Neural cell (in vitro differentiated cells): ENCODE measurements around the gene MYLK.

ENCODE experiments used
- EZH2 ChIP-seq: fragments of 200-600, 300-800 bp; shearing (Covaris generic), sonication (generic); IDR thresholded peaks from 2 replicates; pipeline ENCODE4 v1.6.1; 2014; ENCODE audit warnings: antibody characterized with exemption, low read length, borderline replicate concordance, mild to moderate bottlenecking; ENCODE audit not compliant: insufficient read depth, poor library complexity, severe bottlenecking
- RAD21 ChIP-seq: fragments of 450-650 bp; conservative IDR thresholded peaks from 2 replicates; pipeline ENCODE4 v1.6.1; 2014; ENCODE audit warnings: antibody characterized with exemption, mild to moderate bottlenecking, moderate library complexity

- TF ChIP-seq RAD21: no peak
- TF ChIP-seq EZH2: no peak
Measured at GRCh38 chr3:123778991-123779622, 105.0 kb downstream of the MYLK start.
